GM23338 (cell line): ENCODE measurements around the gene PANK3. TPM values are rescaled to one million over a fixed set of nuclear protein-coding genes. Genes with fewer than 3 reads are reported as not detected.
A peak's percentile ranks its signal among the peaks of the same experiment; 100 is the strongest.

Source experiments
- ATAC-seq: fragments of 200-7000 bp; cut with Tn5 transposase; 3 replicates; pipeline ENCODE4 v1.9.1; 2020
- DNase-seq: peaks from one replicate; pipeline ENCODE4 v3.0.0-alpha.2; 2015; ENCODE audit warnings: low spot score
- H2AFZ ChIP-seq: fragments of 200-600 bp; sonication (generic); 2 replicates; pipeline ENCODE4 v1.8.0; 2016; ENCODE audit warnings: antibody characterized with exemption, mild to moderate bottlenecking, moderate library complexity
- H3F3A ChIP-seq: fragments of 200-600 bp; sonication (generic); replicated peaks from 2 replicates; pipeline ENCODE4 v1.8.0; 2017; ENCODE audit warnings: antibody characterized with exemption, mixed run types, low read depth
- H3K27ac ChIP-seq: fragments of 200-600 bp; sonication (generic); 2 replicates; pipeline ENCODE4 v1.6.1; 2016; ENCODE audit warnings: low read depth
- H3K27me3 ChIP-seq: fragments of 200-600 bp; sonication (generic); 2 replicates; pipeline ENCODE4 v1.8.0; 2016; ENCODE audit warnings: mild to moderate bottlenecking, mixed run types, moderate library complexity; ENCODE audit not compliant: insufficient read depth
- H3K36me3 ChIP-seq: fragments of 200-600 bp; sonication (generic); 2 replicates; pipeline ENCODE4 v1.8.0; 2016; ENCODE audit warnings: mild to moderate bottlenecking; ENCODE audit not compliant: insufficient read depth
- H3K4me1 ChIP-seq: fragments of 200-600 bp; sonication (generic); 2 replicates; pipeline ENCODE4 v1.8.0; 2016; ENCODE audit warnings: mild to moderate bottlenecking, moderate library complexity; ENCODE audit not compliant: insufficient read depth
- H3K4me2 ChIP-seq: fragments of 200-600 bp; sonication (generic); 2 replicates; pipeline ENCODE4 v1.7.1; 2017; ENCODE audit warnings: mixed run types
- H3K4me3 ChIP-seq: fragments of 200-600 bp; sonication (generic); 2 replicates; pipeline ENCODE4 v1.6.1; 2016; ENCODE audit warnings: mixed run types
- H3K79me2 ChIP-seq: fragments of 200-600 bp; sonication (generic); replicated peaks from 2 replicates; pipeline ENCODE4 v1.8.0; 2017; ENCODE audit warnings: mild to moderate bottlenecking; ENCODE audit not compliant: insufficient read depth
- H3K9me2 ChIP-seq: fragments of 200-600 bp; sonication (generic); 2 replicates; pipeline ENCODE4 v1.8.0; 2017; ENCODE audit not compliant: insufficient read depth
- H4K20me1 ChIP-seq: fragments of 200-600 bp; sonication (generic); replicated peaks from 2 replicates; pipeline ENCODE4 v1.8.0; 2017; ENCODE audit warnings: mild to moderate bottlenecking; ENCODE audit not compliant: insufficient read depth
- H3K27ac Mint-ChIP-seq: 2 replicates; pipeline ENCODE4 v1.8.0; 2020; ENCODE audit warnings: inconsistent platforms, mild to moderate bottlenecking, moderate library complexity, mixed read lengths
- H3K27me3 Mint-ChIP-seq: 3 replicates; pipeline ENCODE4 v1.8.0; 2022; ENCODE audit warnings: low read depth, mild to moderate bottlenecking, moderate library complexity, mixed read lengths, inconsistent platforms; ENCODE audit not compliant: insufficient read depth, poor library complexity
- H3K36me3 Mint-ChIP-seq: 3 replicates; pipeline ENCODE4 v1.8.0; 2021; ENCODE audit warnings: low read depth, mild to moderate bottlenecking, inconsistent platforms, moderate library complexity, mixed read lengths
- H3K4me1 Mint-ChIP-seq: 3 replicates; pipeline ENCODE4 v1.8.0; 2020; ENCODE audit warnings: mild to moderate bottlenecking, inconsistent platforms, mixed read lengths
- H3K4me3 Mint-ChIP-seq: 3 replicates; pipeline ENCODE4 v1.8.0; 2021; ENCODE audit warnings: moderate library complexity, mild to moderate bottlenecking, inconsistent platforms, mixed read lengths
- H3K9me3 Mint-ChIP-seq: 3 replicates; pipeline ENCODE4 v1.8.0; 2020; ENCODE audit warnings: moderate library complexity, mild to moderate bottlenecking, inconsistent platforms, mixed read lengths
- CREB1 ChIP-seq: fragments of 250-450 bp; sonication (Bioruptor Pico); IDR thresholded peaks from 2 replicates; pipeline ENCODE4 v1.5.0; 2020; ENCODE audit warnings: low read depth, mild to moderate bottlenecking, moderate library complexity
- JUNB ChIP-seq: IDR thresholded peaks from one replicate; pipeline ENCODE4 v1.6.1; 2016; ENCODE audit warnings: antibody characterized with exemption; ENCODE audit not compliant: unreplicated experiment
- NANOG ChIP-seq: IDR thresholded peaks from 2 replicates; pipeline ENCODE4 v1.6.1; 2016; ENCODE audit warnings: antibody characterized with exemption, borderline replicate concordance
- POLR2AphosphoS5 ChIP-seq: IDR thresholded peaks from 2 replicates; pipeline ENCODE4 v1.6.1; 2016; ENCODE audit warnings: antibody characterized with exemption, low read depth
- REST ChIP-seq: IDR thresholded peaks from one replicate; pipeline ENCODE4 v1.6.1; 2018; ENCODE audit warnings: antibody characterized with exemption; ENCODE audit not compliant: unreplicated experiment
- STAT1 ChIP-seq: IDR thresholded peaks from one replicate; pipeline ENCODE4 v1.6.1; 2016; ENCODE audit warnings: antibody characterized with exemption; ENCODE audit not compliant: unreplicated experiment
- ZNF114 ChIP-seq: fragments of 250-450 bp; sonication (Bioruptor Pico); IDR thresholded peaks from 2 replicates; pipeline ENCODE4 v1.5.0; 2020; ENCODE audit warnings: mild to moderate bottlenecking, moderate library complexity
- ZNF331 ChIP-seq: fragments of 250-450 bp; sonication (Bioruptor Pico); IDR thresholded peaks from 2 replicates; pipeline ENCODE4 v1.5.0; 2020; ENCODE audit warnings: low read depth, mild to moderate bottlenecking, moderate library complexity
- polyA plus RNA-seq: library from polyadenylated mRNA; unstranded; fragments of >200 nt; fragmentation: Nextera tagmentation; extraction: Ambion mirVana; gene quantifications from 2 replicates; pipeline ENCODE4 v1.2.1, GENCODE V29; 2016
- total RNA-seq: library from RNA; depleted of rRNA; stranded (reverse); fragments of >200 nt; shearing (Covaris generic); gene quantifications from 2 replicates; pipeline ENCODE4 v1.2.3, GENCODE V29; 2014

Gene PANK3
- total and polyA plus RNA-seq, 2 experiments from 2014 or later: 17.0 to 91.6 TPM

- H3K9me3 Mint-ChIP-seq: peaks cover 12% of the 10 kb centered on the region; the same call in 2 of the 3 replicates
- peak; percentile 59 for DNase-seq
Measured at GRCh38 chr5:168529374-168530234, 49.6 kb downstream of the PANK3 start.

GRCh38 chr5:168528521-168529373 is 50.4 kb downstream of the PANK3 start, which contains the start of gene FBLL1:
FBLL1 (plus strand) TSS chr5:168529305; CDS start chr5:168529505, 200 bp downstream.
- H3K27ac ChIP-seq: no peak within 1 kb of the TSS
- H3K27ac Mint-ChIP-seq: no peak within 1 kb of the TSS
- TF ChIP-seq POLR2AphosphoS5 (peak; percentile 49; the same call in 1 of the 2 replicates), REST (peak; percentile 93), ZNF331 (CRISPR knock-in tag) (peak; percentile 31; the same call in 1 of the 2 replicates), NANOG (no peak), CREB1 (CRISPR knock-in tag) (peak; percentile 54; the same call in 1 of the 2 replicates), ZNF114 (CRISPR knock-in tag) (no peak), STAT1 (no peak)

More at GRCh38 chr5:168529374-168530234, 49.6 kb downstream of the PANK3 start:
- Mint-ChIP-seq H3K27ac (no peak overlapping the region), H3K36me3 (peaks cover 12% of the 10 kb centered on the region), H3K27me3 (peaks cover 27% of the 10 kb centered on the region), H3K4me1 (peaks cover 35% of the 10 kb centered on the region; the same call in 2 of the 3 replicates), H3K4me3 (peak overlapping the region; percentile 82)
- Histone ChIP-seq H3K36me3 (no peaks in the 10 kb centered on the region; the same call in 1 of the 2 replicates), H3K79me2 (no peaks in the 10 kb centered on the region), H3K4me2 (peak overlapping the region; percentile 79), H4K20me1 (peaks cover 10% of the 10 kb centered on the region), H3K4me3 (peak overlapping the region; percentile 56), H3K9me2 (no peaks in the 10 kb centered on the region), H3K27me3 (peaks cover 26% of the 10 kb centered on the region), H3F3A (0 out of 2 replicates have a peak, but pooled peaks cover 7% of the 10 kb centered on the region), H3K4me1 (peaks cover 21% of the 10 kb centered on the region), H2AFZ (peak overlapping the region; percentile 90; the same call in 1 of the 2 replicates), H3K27ac (no peak overlapping the region)
- ATAC-seq: peak; percentile 10; the same call in 2 of the 3 replicates
- TF ChIP-seq CREB1 (CRISPR knock-in tag) (0 out of 2 replicates have a peak, but pooled peaks have one; percentile 16), JUNB (no peak), REST (peak; percentile 16)

More at GRCh38 chr5:168528521-168529373, 50.4 kb downstream of the PANK3 start, which contains the start of gene FBLL1:
- Histone ChIP-seq H3K36me3 (no peaks in the 10 kb centered on the region; the same call in 1 of the 2 replicates), H2AFZ (peak within 1 kb of the TSS; percentile 90), H3K4me1 (peaks cover 21% of the 10 kb centered on the region), H4K20me1 (peaks cover 10% of the 10 kb centered on the region), H3K4me3 (peak within 1 kb of the TSS; percentile 56), H3K9me2 (no peaks in the 10 kb centered on the region), H3K27me3 (peaks cover 26% of the 10 kb centered on the region), H3F3A (0 out of 2 replicates have a peak, but pooled peaks cover 7% of the 10 kb centered on the region), H3K4me2 (peak within 1 kb of the TSS; percentile 79), H3K79me2 (no peaks in the 10 kb centered on the region)
- H3K27me3 Mint-ChIP-seq: peaks cover 27% of the 10 kb centered on the region
- peaks cover 35% of the 10 kb centered on the region; the same call in 2 of the 3 replicates for H3K4me1 Mint-ChIP-seq
- peaks cover 12% of the 10 kb centered on the region for H3K36me3 Mint-ChIP-seq
- peak; percentile 93 for DNase-seq
- peak; percentile 77 for ATAC-seq
- peaks cover 12% of the 10 kb centered on the region; the same call in 2 of the 3 replicates for H3K9me3 Mint-ChIP-seq
- H3K4me3 Mint-ChIP-seq: peak within 1 kb of the TSS; percentile 83
